Measurements from ENCODE around the gene USF2. TPM values are rescaled to one million over a fixed set of nuclear protein-coding genes. Genes with fewer than 3 reads are reported as not detected.
A peak's percentile ranks its signal among the peaks of the same experiment; 100 is the strongest.

USF2 gene
- total RNA-seq, 1 experiment from 2014 or later = 123 TPM

DNA sequence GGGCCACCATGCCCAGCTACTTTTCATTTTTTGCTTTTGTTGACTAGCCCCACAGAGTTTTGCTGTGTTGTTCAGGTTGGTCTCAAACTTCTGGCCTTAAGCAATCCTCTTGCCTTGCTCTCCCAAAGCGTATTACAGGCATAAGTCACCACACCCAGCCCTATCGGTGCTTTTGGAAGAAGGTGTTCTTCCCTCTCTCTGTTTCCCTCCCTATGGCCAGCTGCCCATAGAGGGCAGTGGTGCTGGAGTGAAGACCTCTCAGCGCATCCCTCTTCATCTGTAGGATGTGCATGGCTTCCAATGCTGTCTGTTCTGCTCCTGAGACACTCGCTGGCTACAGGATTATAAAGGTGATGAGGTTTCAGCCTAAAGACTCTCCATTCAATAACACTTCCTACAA is 58.9 kb downstream of the USF2 start:
- Histone ChIP-seq H3K18ac (ENCODE audit: insufficient read length, low read depth, low read length) (no peak overlapping the region), H3K56ac (ENCODE audit: insufficient read length, low read depth, low read length) (no peak overlapping the region), H3K4me1 (ENCODE audit: insufficient read depth, low read length) (peaks cover 7% of the 10 kb centered on the region; the same call in 1 of the 2 replicates), H2BK15ac (ENCODE audit: low read depth, low read length) (no peak overlapping the region), H4K5ac (ENCODE audit: insufficient read length, low read depth, low read length) (no peak overlapping the region), H3K9ac (ENCODE audit: extremely low read depth, insufficient read length, low read length) (no peak overlapping the region), H3K79me2 (ENCODE audit: insufficient read depth, low read length) (no peaks in the 10 kb centered on the region), H2AK5ac (ENCODE audit: insufficient read length, low read length) (no peak overlapping the region), H4K8ac (replicated peaks; ENCODE audit: insufficient read length, low read depth, low read length) (no peak overlapping the region), H2BK120ac (ENCODE audit: low read depth, low read length, poor library complexity, severe bottlenecking) (no peak overlapping the region), H3K9me3 (ENCODE audit: control insufficient read depth, low read depth, low read length) (no peaks in the 10 kb centered on the region), H2BK20ac (ENCODE audit: low read depth, low read length, poor library complexity, severe bottlenecking) (no peak overlapping the region), H2AFZ (ENCODE audit: low read length) (no peak overlapping the region), H3K4ac (ENCODE audit: low read depth, low read length) (no peak overlapping the region), H2BK12ac (ENCODE audit: insufficient read length, low read depth, low read length) (no peak overlapping the region), H2BK5ac (ENCODE audit: insufficient read length, low read length) (no peak overlapping the region), H3K27me3 (ENCODE audit: insufficient read depth, low read length) (no peaks in the 10 kb centered on the region), H3K14ac (ENCODE audit: insufficient read depth, low read length) (no peak overlapping the region), H3K4me2 (ENCODE audit: insufficient read depth, insufficient read length, low read length) (no peak overlapping the region), H3K27ac (ENCODE audit: insufficient read length, low read depth, low read length) (no peak overlapping the region), H4K91ac (ENCODE audit: insufficient read length, low read depth, low read length) (no peak overlapping the region), H3K79me1 (ENCODE audit: insufficient read depth, low read depth, low read length, poor library complexity, severe bottlenecking) (no peaks in the 10 kb centered on the region), H4K20me1 (ENCODE audit: control insufficient read depth, insufficient read depth, insufficient read length) (no peaks in the 10 kb centered on the region), H3K23me2 (ENCODE audit: insufficient read length, low read depth, low read length, poor library complexity, severe bottlenecking) (no peaks in the 10 kb centered on the region), H3K23ac (ENCODE audit: insufficient read length, low read depth, low read length) (no peak overlapping the region), H3T11ph (ENCODE audit: low read length) (no peak overlapping the region)
- peak; percentile 61 for DNase-seq
- WGBS (ENCODE audit: extremely low coverage, insufficient read length, low lambda C conversion rate) = no CpG with 5 or more reads among the region's 4 CpGs
- H3K4me1 Mint-ChIP-seq = peaks cover 10 to 12% of the 10 kb centered on the region in 2 experiments
- no peaks in the 10 kb centered on the region for H3K36me3 Mint-ChIP-seq (ENCODE audit: insufficient read depth in 1 of 3, low read depth in 3 of 3)
- TF ChIP-seq, protein P1, sequence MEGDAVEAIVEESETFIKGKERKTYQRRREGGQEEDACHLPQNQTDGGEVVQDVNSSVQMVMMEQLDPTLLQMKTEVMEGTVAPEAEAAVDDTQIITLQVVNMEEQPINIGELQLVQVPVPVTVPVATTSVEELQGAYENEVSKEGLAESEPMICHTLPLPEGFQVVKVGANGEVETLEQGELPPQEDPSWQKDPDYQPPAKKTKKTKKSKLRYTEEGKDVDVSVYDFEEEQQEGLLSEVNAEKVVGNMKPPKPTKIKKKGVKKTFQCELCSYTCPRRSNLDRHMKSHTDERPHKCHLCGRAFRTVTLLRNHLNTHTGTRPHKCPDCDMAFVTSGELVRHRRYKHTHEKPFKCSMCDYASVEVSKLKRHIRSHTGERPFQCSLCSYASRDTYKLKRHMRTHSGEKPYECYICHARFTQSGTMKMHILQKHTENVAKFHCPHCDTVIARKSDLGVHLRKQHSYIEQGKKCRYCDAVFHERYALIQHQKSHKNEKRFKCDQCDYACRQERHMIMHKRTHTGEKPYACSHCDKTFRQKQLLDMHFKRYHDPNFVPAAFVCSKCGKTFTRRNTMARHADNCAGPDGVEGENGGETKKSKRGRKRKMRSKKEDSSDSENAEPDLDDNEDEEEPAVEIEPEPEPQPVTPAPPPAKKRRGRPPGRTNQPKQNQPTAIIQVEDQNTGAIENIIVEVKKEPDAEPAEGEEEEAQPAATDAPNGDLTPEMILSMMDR (conservative IDR thresholded peaks at IDR 0.05) = peak; percentile 63
- H3K4me3 Mint-ChIP-seq = no peak overlapping the region
- no peak overlapping the region for H3K27ac Mint-ChIP-seq
- no peaks in the 10 kb centered on the region for H3K9me3 Mint-ChIP-seq
- no peaks in the 10 kb centered on the region for H3K27me3 Mint-ChIP-seq (ENCODE audit: low read depth)
